ENCODE data around the gene TSKU. TPM values are rescaled to one million over a fixed set of nuclear protein-coding genes. Genes with fewer than 3 reads are reported as not detected.

TSKU gene
- total and polyA plus RNA-seq, 9 of the 15 experiments (the other 6 are each of a cell fraction or from before 2014, with no cell fraction given) = 0.60 to 11.9 (median 8.4) TPM

DNA sequence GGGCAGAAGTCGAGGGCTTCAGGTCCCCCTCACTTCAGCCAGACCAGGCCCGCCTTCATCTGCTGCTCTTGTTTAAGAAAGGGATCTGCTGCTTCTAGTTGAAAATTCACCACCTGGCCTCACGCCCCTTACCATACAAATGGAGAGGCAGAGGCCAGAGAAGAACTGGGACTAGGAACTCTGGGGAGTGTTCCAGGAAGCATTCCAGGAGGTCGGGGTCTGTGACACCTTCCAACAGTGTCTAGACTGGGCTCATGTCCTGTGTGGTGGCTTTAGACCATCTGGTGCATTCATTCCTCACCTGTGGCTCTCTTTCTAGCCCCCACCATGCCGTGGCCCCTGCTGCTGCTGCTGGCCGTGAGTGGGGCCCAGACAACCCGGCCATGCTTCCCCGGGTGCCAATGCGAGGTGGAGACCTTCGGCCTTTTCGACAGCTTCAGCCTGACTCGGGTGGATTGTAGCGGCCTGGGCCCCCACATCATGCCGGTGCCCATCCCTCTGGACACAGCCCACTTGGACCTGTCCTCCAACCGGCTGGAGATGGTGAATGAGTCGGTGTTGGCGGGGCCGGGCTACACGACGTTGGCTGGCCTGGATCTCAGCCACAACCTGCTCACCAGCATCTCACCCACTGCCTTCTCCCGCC is 12.3 kb downstream of the TSKU start:
- in situ Hi-C loops (cut with MboI) (no loop called here), intact Hi-C loops (cut with micrococcal nuclease) (no loop called here)
- ChIA-PET POLR2A (interaction anchor here (0.7 to 1.0 kb wide), 3 partner anchors 8 to 60 kb away, joined by 3 read pairs; no protein-coding TSS in a partner anchor), CTCF (ENCODE audit: low intra/inter-chr PET ratio) (no interaction called here)
- Histone ChIP-seq H2AFZ (ENCODE audit: low read depth, low read length) (no peak overlapping the region), H3K27ac (ENCODE audit: extremely low read depth, low read depth, low read length) (no peak overlapping the region), H3K36me3 (ENCODE audit: control insufficient read depth, insufficient read depth, low read length) (peaks cover 28% of the 10 kb centered on the region; the same call in 2 of the 3 replicates), H3K4me2 (ENCODE audit: insufficient read depth, low read length) (no peak overlapping the region), H3K4me3 (no peak overlapping the region), H3K79me2 (ENCODE audit: control insufficient read depth, insufficient read depth, low read length) (peaks cover 35% of the 10 kb centered on the region), H4K20me1 (replicated peaks; ENCODE audit: control insufficient read depth, insufficient read depth, low read length) (peaks cover 3% of the 10 kb centered on the region), H3K9me3 (replicated peaks; ENCODE audit: control insufficient read depth, insufficient read depth, low read depth, low read length) (0 out of 2 replicates have a peak, but pooled peaks cover 3% of the 10 kb centered on the region), H3K4me1 (replicated peaks in 1 of 2; ENCODE audit: control insufficient read depth in 2 of 2, insufficient read depth in 2 of 2, low read length in 2 of 2) (peaks cover 2 to 23% of the 10 kb centered on the region in 2 experiments; a peak in 4 of 5 replicates), H3K9me1 (ENCODE audit: control insufficient read depth, insufficient read depth, low read length) (peaks cover 5% of the 10 kb centered on the region), H3K27me3 (ENCODE audit: control insufficient read depth in 2 of 2, insufficient read depth in 2 of 2, low read length in 2 of 2) (no peaks in the 10 kb centered on the region), H3K9ac (ENCODE audit: insufficient read depth in 1 of 2, low read depth in 2 of 2, low read length in 2 of 2) (peak overlapping the region in 1 of 2 experiments; percentile 21; a peak in 1 of 4 replicates)
- DNase-seq (ENCODE audit: extremely low read depth in 1 of 4, low spot score in 3 of 4) (no peak), FAIRE-seq (no peak), ATAC-seq (no peak)
- no peak for TF ChIP-seq RFX7 (CRISPR knock-in tag; IDR thresholded peaks at IDR 0.05)
- TF ChIP-seq GABPB2 (CRISPR knock-in tag; conservative IDR thresholded peaks at IDR 0.05) = no peak
- TF ChIP-seq, protein P1, sequence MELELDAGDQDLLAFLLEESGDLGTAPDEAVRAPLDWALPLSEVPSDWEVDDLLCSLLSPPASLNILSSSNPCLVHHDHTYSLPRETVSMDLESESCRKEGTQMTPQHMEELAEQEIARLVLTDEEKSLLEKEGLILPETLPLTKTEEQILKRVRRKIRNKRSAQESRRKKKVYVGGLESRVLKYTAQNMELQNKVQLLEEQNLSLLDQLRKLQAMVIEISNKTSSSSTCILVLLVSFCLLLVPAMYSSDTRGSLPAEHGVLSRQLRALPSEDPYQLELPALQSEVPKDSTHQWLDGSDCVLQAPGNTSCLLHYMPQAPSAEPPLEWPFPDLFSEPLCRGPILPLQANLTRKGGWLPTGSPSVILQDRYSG (tag; conservative IDR thresholded peaks at IDR 0.05; ENCODE audit: low read depth) = no peak
- 88% methylated on average over 18 of the region's 21 CpGs for WGBS (ENCODE audit: insufficient coverage, low coverage, missing lambda C conversion rate)
- BruUV-seq (replicated peaks) = no TSS peak

All from K562 (cell line).